Gastroesophageal sphincter (tissue), 3 donors: ENCODE measurements around the gene SERPINE2.

Experiments
- POLR2A ChIP-seq, 2 donors: fragments of 450-650 bp; IDR thresholded peaks; one replicate each; pipeline ENCODE4 v1.6.1; 2017; ENCODE audit warnings: antibody characterized with exemption in 2 of 2, mild to moderate bottlenecking in 2 of 2, moderate library complexity in 1 of 2
- POLR2AphosphoS5 ChIP-seq: sonication (generic); formaldehyde crosslinking; IDR thresholded peaks from one replicate; pipeline ENCODE4 v1.6.1; 2017; ENCODE audit warnings: antibody characterized with exemption
- TF ChIP-seq, protein P1 (sequence below), 4 experiments: fragments of 200-600 bp in 2 of 4; fragments of 450-650 bp in 2 of 4; sonication (generic) in 1 of 4; IDR thresholded peaks; one replicate each; pipeline ENCODE4 v1.5.1; 2017 to 2019; ENCODE audit warnings: antibody characterized with exemption in 4 of 4, mild to moderate bottlenecking in 2 of 4, moderate library complexity in 2 of 4

DNA sequence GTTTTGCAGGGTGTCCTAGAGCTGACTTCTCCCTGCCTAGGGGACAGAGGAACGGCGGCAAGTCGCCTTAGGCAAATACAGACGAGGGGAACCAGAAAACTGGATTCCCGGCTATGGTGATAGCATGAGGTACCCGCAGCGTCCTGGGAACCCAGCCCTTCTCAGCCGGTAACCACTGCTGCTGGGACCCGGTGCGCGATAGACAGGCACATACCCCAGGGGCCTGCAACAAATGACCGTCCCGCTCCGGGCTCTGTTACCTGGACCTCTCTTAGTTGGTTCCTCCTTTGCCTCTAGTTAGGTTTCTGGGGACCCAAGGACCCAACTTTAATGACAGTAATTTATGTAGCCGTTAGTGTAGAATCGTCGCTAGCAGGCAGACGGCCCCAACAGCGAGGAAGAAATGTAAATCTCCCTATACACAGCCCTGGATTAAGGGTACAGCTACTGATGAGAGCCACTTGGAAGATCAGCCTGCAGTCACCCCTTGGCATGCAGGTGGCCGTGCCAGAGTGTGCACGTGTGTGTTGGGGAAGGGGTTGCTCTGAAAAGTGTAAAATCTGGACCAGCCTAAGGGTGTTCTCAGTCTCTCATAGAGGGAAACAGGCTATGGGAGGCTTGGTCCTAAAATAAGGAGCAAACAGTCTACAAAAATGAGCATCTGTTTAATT lies 819 bp upstream of the SERPINE2 start:
- TF ChIP-seq, protein P1, sequence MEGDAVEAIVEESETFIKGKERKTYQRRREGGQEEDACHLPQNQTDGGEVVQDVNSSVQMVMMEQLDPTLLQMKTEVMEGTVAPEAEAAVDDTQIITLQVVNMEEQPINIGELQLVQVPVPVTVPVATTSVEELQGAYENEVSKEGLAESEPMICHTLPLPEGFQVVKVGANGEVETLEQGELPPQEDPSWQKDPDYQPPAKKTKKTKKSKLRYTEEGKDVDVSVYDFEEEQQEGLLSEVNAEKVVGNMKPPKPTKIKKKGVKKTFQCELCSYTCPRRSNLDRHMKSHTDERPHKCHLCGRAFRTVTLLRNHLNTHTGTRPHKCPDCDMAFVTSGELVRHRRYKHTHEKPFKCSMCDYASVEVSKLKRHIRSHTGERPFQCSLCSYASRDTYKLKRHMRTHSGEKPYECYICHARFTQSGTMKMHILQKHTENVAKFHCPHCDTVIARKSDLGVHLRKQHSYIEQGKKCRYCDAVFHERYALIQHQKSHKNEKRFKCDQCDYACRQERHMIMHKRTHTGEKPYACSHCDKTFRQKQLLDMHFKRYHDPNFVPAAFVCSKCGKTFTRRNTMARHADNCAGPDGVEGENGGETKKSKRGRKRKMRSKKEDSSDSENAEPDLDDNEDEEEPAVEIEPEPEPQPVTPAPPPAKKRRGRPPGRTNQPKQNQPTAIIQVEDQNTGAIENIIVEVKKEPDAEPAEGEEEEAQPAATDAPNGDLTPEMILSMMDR (IDR thresholded peaks at IDR 0.05): no peak
- no peak for TF ChIP-seq POLR2AphosphoS5
- TF ChIP-seq POLR2A (IDR thresholded peaks at IDR 0.05): no peak
